ENCODE data around the gene SLC7A6.

The SLC7A6 gene

GRCh38 chr16:68267612-68268405 lies 3.5 kb downstream of the SLC7A6 start:
- no peak for ATAC-seq
- TF ChIP-seq ZFP3 (CRISPR knock-in tag; IDR thresholded peaks at IDR 0.05) (no peak), SNAI2 (CRISPR knock-in tag; IDR thresholded peaks at IDR 0.05) (no peak), TSHZ2 (CRISPR knock-in tag; IDR thresholded peaks at IDR 0.05) (no peak)

- no peak for TF ChIP-seq CSDC2 (CRISPR knock-in tag; IDR thresholded peaks at IDR 0.05)
- TF ChIP-seq SNAI2 (CRISPR knock-in tag; IDR thresholded peaks at IDR 0.05) = no peak
- TF ChIP-seq TCF4 (CRISPR knock-in tag; IDR thresholded peaks at IDR 0.05; ENCODE audit: borderline replicate concordance) = no peak
- no peak for TF ChIP-seq TSHZ2 (CRISPR knock-in tag; IDR thresholded peaks at IDR 0.05)
- TF ChIP-seq ZNF8 (CRISPR knock-in tag; IDR thresholded peaks at IDR 0.05) = no peak
- no peak for TF ChIP-seq ZFP30 (CRISPR knock-in tag; IDR thresholded peaks at IDR 0.05)
- no peak for TF ChIP-seq ARNTL (CRISPR knock-in tag; IDR thresholded peaks at IDR 0.05; ENCODE audit: borderline replicate concordance, low read depth)
- TF ChIP-seq ZC3H10 (CRISPR knock-in tag; IDR thresholded peaks at IDR 0.05) = no peak
- TF ChIP-seq ZNF565 (CRISPR knock-in tag; conservative IDR thresholded peaks at IDR 0.05; ENCODE audit: low read depth) = no peak
- ATAC-seq = no peak
These were observed 5.5 kb downstream of the SLC7A6 start for GRCh38 chr16:68269793-68270192.

- no peak for ATAC-seq
- no peak for TF ChIP-seq ZNF565 (CRISPR knock-in tag; conservative IDR thresholded peaks at IDR 0.05; ENCODE audit: low read depth)
- TF ChIP-seq TOX (CRISPR knock-in tag; IDR thresholded peaks at IDR 0.05; ENCODE audit: borderline replicate concordance) = no peak
- no peak for TF ChIP-seq TCF4 (CRISPR knock-in tag; IDR thresholded peaks at IDR 0.05; ENCODE audit: borderline replicate concordance)
- no peak for TF ChIP-seq ZNF70 (CRISPR knock-in tag; IDR thresholded peaks at IDR 0.05)
- TF ChIP-seq RARB (CRISPR knock-in tag; IDR thresholded peaks at IDR 0.05) = no peak
- no peak for TF ChIP-seq ZFP30 (CRISPR knock-in tag; IDR thresholded peaks at IDR 0.05)
- no peak for TF ChIP-seq OSR1 (CRISPR knock-in tag; IDR thresholded peaks at IDR 0.05)
- TF ChIP-seq CREB5 (CRISPR knock-in tag; IDR thresholded peaks at IDR 0.05; ENCODE audit: low read depth) = no peak
These were observed 6.0 kb downstream of the SLC7A6 start for GRCh38 chr16:68270353-68270752.

GRCh38 chr16:68272507-68273209 lies 8.3 kb downstream of the SLC7A6 start:
- no peak for TF ChIP-seq BACH2 (CRISPR knock-in tag; IDR thresholded peaks at IDR 0.05; ENCODE audit: borderline replicate concordance)
- TF ChIP-seq PATZ1 (CRISPR knock-in tag; IDR thresholded peaks at IDR 0.05; ENCODE audit: borderline replicate concordance) = no peak
- TF ChIP-seq ZFP3 (CRISPR knock-in tag; IDR thresholded peaks at IDR 0.05) = no peak
- TF ChIP-seq TOX (CRISPR knock-in tag; IDR thresholded peaks at IDR 0.05; ENCODE audit: borderline replicate concordance) = no peak
- ATAC-seq = no peak

Measured in SK-N-SH treated with all-trans-retinoic acid at 6 μM for 48 hours (cell line).